Measurements from ENCODE around the gene ZNF22. TPM values are rescaled to one million over a fixed set of nuclear protein-coding genes. Genes with fewer than 3 reads are reported as not detected.

The ZNF22 gene
- total RNA-seq, 1 experiment from 2014 or later = 13.5 TPM

DNA sequence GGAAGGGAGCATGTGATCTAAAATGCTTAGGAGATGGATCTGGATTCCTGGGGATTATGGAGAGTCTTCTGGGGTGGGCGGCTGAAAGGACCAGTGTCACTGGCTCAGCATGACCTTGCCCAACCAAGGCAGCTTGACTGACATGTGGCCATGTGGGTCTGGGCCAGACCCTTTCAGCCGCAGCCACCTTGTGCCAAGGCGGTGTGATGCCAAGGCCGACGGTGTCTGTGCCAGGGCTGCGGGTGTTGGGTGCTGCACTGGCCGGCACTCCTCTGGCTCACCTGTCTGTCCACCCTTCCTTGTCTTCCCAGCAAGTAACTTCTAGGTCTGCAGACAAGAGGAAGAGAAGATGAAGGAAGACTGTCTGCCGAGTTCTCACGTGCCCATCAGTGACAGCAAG lies 30.9 kb upstream of the ZNF22 start:
- DNase-seq (ENCODE audit: low read depth, low spot score) (no peak), ATAC-seq (no peak)
- Histone ChIP-seq H3K4me1 (ENCODE audit: control insufficient read depth in 1 of 2, insufficient read depth in 2 of 2, low read length in 2 of 2) (peaks cover 8 to 16% of the 10 kb centered on the region in 2 experiments; a peak in 3 of 4 replicates), H3K4me2 (ENCODE audit: low read length) (no peak overlapping the region), H3K27ac (ENCODE audit: low read depth, low read length) (no peak overlapping the region), H4K20me1 (ENCODE audit: insufficient read depth) (no peaks in the 10 kb centered on the region), H3K4me3 (replicated peaks in 1 of 2; ENCODE audit: low read depth in 1 of 2, low read length in 2 of 2) (no peak overlapping the region), H3K9me3 (ENCODE audit: control insufficient read depth in 1 of 2, insufficient read depth in 1 of 2, low read depth in 1 of 2, low read length in 2 of 2) (no peaks in the 10 kb centered on the region), H2AFZ (ENCODE audit: low read depth, low read length, poor library complexity, severe bottlenecking) (no peak overlapping the region), H3K27me3 (ENCODE audit: insufficient read depth, low read length) (no peaks in the 10 kb centered on the region), H3K9ac (ENCODE audit: low read length) (no peak overlapping the region), H3K36me3 (ENCODE audit: control insufficient read depth in 1 of 2, insufficient read depth in 2 of 2, low read length in 2 of 2) (no peaks in the 10 kb centered on the region), H3K79me2 (ENCODE audit: insufficient read depth, low read length) (no peaks in the 10 kb centered on the region), H3K9me2 (ENCODE audit: insufficient read depth) (no peaks in the 10 kb centered on the region)
- CTCF ChIA-PET = no interaction called here
- POLR2A ChIA-PET = no interaction called here
- BruUV-seq (replicated peaks) = no TSS peak
- TF ChIP-seq EZH2phosphoT487 (IDR thresholded peaks at IDR 0.05; ENCODE audit: borderline replicate concordance) (no peak), YY1 (IDR thresholded peaks at IDR 0.05; ENCODE audit: extremely low read depth, insufficient replicate concordance, low read depth, low read length) (no peak)
- RAD21 ChIA-PET (ENCODE audit: low non-redundant PET in 1 of 2, low total read pairs in 2 of 2, uncharacterized antibody in 2 of 2, unreplicated experiment in 2 of 2) = no interaction called here
- intact Hi-C loops (cut with micrococcal nuclease) = no loop called here

- Histone ChIP-seq H3K36me3 (ENCODE audit: control insufficient read depth in 1 of 2, insufficient read depth in 2 of 2, low read length in 2 of 2) (no peaks in the 10 kb centered on the region), H3K9me2 (ENCODE audit: insufficient read depth) (no peaks in the 10 kb centered on the region), H3K79me2 (ENCODE audit: insufficient read depth, low read length) (no peaks in the 10 kb centered on the region), H3K27me3 (ENCODE audit: insufficient read depth, low read length) (no peaks in the 10 kb centered on the region), H3K4me1 (ENCODE audit: control insufficient read depth in 1 of 2, insufficient read depth in 2 of 2, low read length in 2 of 2) (peaks cover 12 to 22% of the 10 kb centered on the region in 2 experiments), H3K4me3 (replicated peaks in 1 of 2; ENCODE audit: low read depth in 1 of 2, low read length in 2 of 2) (no peak overlapping the region), H2AFZ (ENCODE audit: low read depth, low read length, poor library complexity, severe bottlenecking) (no peak overlapping the region), H3K4me2 (ENCODE audit: low read length) (no peak overlapping the region), H3K9me3 (ENCODE audit: control insufficient read depth in 1 of 2, insufficient read depth in 1 of 2, low read depth in 1 of 2, low read length in 2 of 2) (no peaks in the 10 kb centered on the region), H3K27ac (ENCODE audit: low read depth, low read length) (no peak overlapping the region), H3K9ac (ENCODE audit: low read length) (no peak overlapping the region), H4K20me1 (ENCODE audit: insufficient read depth) (no peaks in the 10 kb centered on the region)
- ChIA-PET CTCF (no interaction called here), POLR2A (no interaction called here), RAD21 (ENCODE audit: low non-redundant PET in 1 of 2, low total read pairs in 2 of 2, uncharacterized antibody in 2 of 2, unreplicated experiment in 2 of 2) (no interaction called here)
- ATAC-seq (no peak), DNase-seq (ENCODE audit: low read depth, low spot score) (no peak)
- intact Hi-C loops (cut with micrococcal nuclease) = no loop called here
- BruUV-seq (replicated peaks) = no TSS peak
- TF ChIP-seq ELF1 (IDR thresholded peaks at IDR 0.05; ENCODE audit: borderline replicate concordance, low read depth) = no peak
- TF ChIP-seq, protein P1, sequence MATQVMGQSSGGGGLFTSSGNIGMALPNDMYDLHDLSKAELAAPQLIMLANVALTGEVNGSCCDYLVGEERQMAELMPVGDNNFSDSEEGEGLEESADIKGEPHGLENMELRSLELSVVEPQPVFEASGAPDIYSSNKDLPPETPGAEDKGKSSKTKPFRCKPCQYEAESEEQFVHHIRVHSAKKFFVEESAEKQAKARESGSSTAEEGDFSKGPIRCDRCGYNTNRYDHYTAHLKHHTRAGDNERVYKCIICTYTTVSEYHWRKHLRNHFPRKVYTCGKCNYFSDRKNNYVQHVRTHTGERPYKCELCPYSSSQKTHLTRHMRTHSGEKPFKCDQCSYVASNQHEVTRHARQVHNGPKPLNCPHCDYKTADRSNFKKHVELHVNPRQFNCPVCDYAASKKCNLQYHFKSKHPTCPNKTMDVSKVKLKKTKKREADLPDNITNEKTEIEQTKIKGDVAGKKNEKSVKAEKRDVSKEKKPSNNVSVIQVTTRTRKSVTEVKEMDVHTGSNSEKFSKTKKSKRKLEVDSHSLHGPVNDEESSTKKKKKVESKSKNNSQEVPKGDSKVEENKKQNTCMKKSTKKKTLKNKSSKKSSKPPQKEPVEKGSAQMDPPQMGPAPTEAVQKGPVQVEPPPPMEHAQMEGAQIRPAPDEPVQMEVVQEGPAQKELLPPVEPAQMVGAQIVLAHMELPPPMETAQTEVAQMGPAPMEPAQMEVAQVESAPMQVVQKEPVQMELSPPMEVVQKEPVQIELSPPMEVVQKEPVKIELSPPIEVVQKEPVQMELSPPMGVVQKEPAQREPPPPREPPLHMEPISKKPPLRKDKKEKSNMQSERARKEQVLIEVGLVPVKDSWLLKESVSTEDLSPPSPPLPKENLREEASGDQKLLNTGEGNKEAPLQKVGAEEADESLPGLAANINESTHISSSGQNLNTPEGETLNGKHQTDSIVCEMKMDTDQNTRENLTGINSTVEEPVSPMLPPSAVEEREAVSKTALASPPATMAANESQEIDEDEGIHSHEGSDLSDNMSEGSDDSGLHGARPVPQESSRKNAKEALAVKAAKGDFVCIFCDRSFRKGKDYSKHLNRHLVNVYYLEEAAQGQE (IDR thresholded peaks at IDR 0.05; ENCODE audit: low read depth) = no peak
- TF ChIP-seq EZH2 (IDR thresholded peaks at IDR 0.05) = no peak
These were observed 29.8 kb upstream of the ZNF22 start for GRCh38 chr10:44970812-44971395.
